Measurements from ENCODE around the gene TMEM132C.

DNA sequence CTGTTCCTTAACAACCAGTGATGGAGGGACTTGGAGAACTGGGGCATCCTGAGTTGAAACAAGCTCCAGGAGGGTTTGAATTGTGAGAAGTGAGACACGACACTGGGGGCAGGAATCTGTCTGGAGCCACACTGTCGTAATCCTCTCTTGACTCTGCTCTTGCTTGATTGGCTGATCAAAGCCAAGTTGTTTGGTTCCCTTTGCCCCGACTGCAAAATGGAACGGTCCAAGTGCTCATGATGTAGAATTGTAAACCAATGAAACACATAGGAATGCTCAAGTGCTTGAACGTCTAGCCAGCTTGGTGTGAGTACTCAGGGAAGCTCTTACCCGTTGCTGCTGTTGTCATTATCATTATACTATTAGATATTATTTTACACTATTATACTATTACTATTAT is 98.1 kb downstream of the TMEM132C start:
- TF ChIP-seq POLR2A (IDR thresholded peaks at IDR 0.05) (no peak), CTCF (IDR thresholded peaks at IDR 0.05) (no peak)
